NCI-H1417 treated with DMSO at 0.1 percent for 48 hours (cell line): ENCODE data around the gene ASGR2.
"Not testable (repeated sequence)": the region's sequence is repeated elsewhere in the genome, so short reads cannot be mapped to it uniquely, and the experiment has no call there.

ENCODE experiments used
- DNase-seq: peaks from one replicate; lab custom pipeline; 2025; lab: John Stamatoyannopoulos, UW

The ASGR2 gene

GRCh38 chr17:7098802-7099459, 15.7 kb downstream of the ASGR2 start:
- DNase-seq, result no peak

- DNase-seq, result no peak
These were observed 16.7 kb downstream of the ASGR2 start for GRCh38 chr17:7097940-7098339.

DNA sequence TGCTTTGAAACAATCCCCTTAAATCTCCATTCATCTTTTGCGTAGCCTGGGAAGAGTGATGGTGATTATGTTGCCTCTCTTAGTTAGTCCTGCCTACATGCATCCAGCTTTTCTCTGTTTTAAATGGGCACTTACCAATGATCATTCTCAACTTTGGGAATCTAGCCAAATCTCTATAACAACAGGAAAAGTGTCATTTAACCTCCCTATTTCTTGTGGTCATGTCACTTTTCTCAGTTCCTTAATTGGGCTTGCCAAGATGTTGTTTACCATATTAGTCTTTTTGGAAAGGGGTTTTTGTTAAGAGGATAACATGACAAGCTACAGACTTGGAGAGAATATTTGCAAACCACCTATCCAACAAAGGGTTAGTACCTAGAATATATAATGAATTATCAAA, 19.0 kb downstream of the ASGR2 start:
- no peak for DNase-seq

DNA sequence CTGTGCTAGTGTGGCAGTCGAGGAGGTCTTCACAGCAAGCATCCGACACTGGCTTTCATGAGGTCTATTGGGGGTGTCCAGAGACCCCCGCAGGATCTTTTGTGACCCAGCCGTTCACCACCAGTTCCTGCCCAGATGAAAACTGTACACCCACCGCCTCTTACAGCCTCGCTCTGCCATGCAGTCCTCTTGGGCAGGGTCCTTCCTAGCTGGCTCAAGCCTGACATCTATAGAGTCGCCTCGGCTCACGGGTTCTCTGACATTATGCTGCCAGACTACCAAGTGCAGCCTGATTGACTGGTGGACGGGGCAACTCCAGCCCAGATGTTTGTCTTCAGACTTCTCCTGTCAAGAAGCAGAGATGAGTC, 20.0 kb downstream of the ASGR2 start:
- no peak for DNase-seq

GRCh38 chr17:7091311-7092005, 23.2 kb downstream of the ASGR2 start:
- not testable (repeated sequence) for DNase-seq

- not testable (repeated sequence) for DNase-seq
These were observed 25.1 kb downstream of the ASGR2 start for GRCh38 chr17:7089570-7089969.

- not testable (repeated sequence) for DNase-seq
These were observed 26.2 kb downstream of the ASGR2 start for GRCh38 chr17:7088442-7088841.

- DNase-seq, result no peak
These were observed 30.5 kb downstream of the ASGR2 start for GRCh38 chr17:7084088-7084487.

DNA sequence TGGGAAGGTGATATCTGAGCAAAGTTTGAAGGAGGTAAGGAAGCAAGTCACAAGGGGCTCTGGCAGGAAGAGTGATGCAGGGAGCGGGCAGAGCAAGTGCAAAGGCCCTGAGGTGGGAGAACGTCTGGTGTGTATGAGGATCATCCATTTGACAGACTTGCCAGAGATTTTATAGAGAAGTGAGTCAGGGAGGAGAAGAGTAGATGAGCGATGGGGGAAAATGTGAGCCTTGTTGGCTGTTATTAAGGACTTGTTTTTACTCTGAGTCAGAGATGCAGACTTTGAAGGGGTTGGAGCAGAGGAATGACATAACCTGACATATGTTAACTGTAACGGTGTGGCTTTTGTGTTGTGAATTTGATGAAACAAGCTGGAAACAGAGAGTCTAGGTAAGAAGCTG, 31.0 kb downstream of the ASGR2 start:
- no peak for DNase-seq

GRCh38 chr17:7081341-7082062, 33.1 kb downstream of the ASGR2 start:
- DNase-seq, result no peak

DNA sequence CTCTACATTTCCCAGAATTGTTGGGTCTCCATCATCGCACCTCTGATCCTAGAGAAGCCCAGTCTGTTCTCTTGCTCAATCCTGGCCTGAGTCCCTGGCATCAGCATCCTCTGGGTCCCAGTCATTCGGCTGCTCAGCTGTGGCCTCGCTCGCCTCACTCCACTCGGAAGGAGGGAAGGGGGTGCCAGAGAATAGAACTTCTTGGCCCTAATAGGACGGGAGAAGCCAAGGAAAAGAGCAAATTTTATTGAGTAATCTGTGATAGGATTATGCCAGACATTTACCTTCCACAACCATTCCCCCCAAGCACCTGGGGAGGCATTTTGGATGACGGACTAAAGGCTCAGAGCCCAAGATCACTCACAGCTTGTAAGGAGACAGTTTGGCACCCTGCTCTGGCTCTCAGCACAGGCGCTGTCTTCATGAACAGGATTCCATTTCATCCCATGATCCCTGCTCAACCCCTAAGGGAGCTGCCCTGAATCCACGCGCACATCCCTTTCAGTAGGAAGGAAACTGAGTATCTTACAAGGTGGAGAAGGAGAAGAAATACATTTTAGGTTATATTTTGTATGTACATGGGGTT, 34.1 kb downstream of the ASGR2 start:
- DNase-seq, result no peak

GRCh38 chr17:7079581-7080455, 34.8 kb downstream of the ASGR2 start, which contains the start of gene CLEC10A:
Gene CLEC10A, minus strand, starts transcription at chr17:7080251. Its CDS starts 1,439 bp downstream, at chr17:7078812.
- DNase-seq, result no peak

GRCh38 chr17:7078711-7079110, 35.9 kb downstream of the ASGR2 start:
- DNase-seq, result no peak

GRCh38 chr17:7077911-7078546, 36.6 kb downstream of the ASGR2 start:
- no peak for DNase-seq

DNA sequence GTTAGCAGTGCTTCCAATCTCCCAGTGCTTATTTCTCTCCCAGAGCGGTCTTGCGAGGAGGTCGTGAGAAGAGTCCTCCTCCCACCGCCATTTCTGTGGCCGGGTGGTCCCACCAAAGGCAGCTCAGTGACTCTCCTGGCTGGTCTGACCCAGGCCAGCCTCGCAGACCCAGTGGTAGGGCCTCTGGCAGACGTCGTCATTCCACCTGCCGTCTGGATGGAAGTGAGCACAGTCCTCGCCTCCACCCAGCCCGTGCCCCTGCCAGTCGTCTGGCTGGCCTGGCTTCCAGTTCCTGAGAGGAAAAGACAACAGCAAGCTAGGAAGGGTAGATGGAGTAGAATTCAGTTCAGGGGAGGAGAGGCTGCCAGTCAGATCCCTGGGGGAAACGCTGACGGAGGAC, 39.7 kb downstream of the ASGR2 start:
- DNase-seq, result no peak

- no peak for DNase-seq
These were observed 42.2 kb downstream of the ASGR2 start for GRCh38 chr17:7072406-7072805.

DNA sequence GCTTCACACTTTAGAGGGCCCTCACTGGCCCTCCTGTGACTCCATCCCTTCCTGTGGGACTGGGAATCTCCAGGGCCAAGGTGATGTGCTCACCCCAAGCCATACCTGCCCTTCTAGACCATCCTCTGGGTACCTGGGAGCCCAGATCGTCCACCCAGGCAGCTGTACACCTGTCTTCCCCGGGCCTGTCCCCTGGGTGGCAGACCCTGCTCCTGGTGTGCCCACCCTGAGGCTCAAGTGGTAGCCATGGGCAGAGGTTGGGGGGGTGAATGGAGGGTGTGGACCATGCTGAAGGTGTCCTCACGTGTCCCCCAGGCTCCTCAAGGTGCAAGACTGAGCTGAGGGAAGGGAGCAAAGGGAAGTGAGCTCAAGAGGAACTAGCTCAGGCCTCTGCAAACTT, 43.9 kb downstream of the ASGR2 start:
- DNase-seq, result no peak

- DNase-seq, result no peak
These were observed 46.4 kb downstream of the ASGR2 start for GRCh38 chr17:7068268-7068667.

- DNase-seq, result no peak
These were observed 47.4 kb downstream of the ASGR2 start for GRCh38 chr17:7067198-7067597.

DNA sequence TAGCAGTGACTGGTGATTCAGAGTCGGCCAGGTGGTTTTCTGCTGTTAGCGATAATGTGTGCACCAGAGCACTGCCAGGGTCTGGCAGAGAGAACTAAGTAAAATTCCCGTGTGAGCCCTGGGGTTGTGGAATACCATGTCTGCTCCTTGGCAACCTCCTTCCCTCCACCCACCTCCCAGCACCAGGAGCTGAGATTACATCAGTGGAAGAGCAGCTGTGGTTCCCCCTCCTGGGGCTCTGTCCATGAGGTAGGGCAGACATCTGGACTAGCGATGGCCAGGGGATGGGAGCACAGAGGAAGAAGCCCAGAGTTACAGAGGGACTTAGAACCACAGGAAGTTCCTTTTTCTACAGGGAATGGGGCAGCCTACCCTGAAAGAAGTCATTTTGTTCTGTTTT, 50.4 kb downstream of the ASGR2 start:
- DNase-seq, result no peak

DNA sequence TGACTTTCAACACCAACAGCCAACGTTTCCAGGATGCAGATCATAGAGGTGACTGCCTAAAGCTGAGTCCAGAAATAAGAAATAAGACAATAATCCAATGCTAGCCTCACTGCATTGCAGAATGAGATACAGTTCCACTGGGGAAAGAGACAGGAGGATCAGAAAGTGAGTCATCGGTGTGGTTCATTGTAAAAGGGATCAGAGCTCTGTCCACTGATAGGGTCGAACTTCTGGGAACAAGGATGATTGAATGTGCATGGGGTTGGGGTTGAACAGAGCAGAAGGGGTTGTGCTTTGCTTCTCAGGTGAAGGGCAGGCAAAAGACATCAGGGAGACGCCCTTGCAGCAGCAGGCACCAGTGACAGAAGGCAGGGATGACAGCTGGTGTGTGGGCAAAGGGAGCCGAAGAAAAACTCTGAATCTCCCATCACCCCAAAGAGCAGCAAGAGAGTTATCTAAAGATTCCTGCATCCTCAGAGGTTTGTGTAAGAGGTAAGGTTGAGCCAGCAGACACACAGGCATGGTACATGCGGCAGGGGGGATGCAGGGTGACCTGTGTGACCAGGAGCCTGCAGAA, 51.0 kb downstream of the ASGR2 start:
- no peak for DNase-seq
